CD4-positive, alpha-beta T cell treated with Interleukin-21 for 1 hour (primary cell): ENCODE measurements around the gene FAM50B.

ENCODE experiments used
- DNase-seq: peaks from one replicate; pipeline ENCODE4 v3.0.0-alpha.2; 2020

Gene FAM50B

DNA sequence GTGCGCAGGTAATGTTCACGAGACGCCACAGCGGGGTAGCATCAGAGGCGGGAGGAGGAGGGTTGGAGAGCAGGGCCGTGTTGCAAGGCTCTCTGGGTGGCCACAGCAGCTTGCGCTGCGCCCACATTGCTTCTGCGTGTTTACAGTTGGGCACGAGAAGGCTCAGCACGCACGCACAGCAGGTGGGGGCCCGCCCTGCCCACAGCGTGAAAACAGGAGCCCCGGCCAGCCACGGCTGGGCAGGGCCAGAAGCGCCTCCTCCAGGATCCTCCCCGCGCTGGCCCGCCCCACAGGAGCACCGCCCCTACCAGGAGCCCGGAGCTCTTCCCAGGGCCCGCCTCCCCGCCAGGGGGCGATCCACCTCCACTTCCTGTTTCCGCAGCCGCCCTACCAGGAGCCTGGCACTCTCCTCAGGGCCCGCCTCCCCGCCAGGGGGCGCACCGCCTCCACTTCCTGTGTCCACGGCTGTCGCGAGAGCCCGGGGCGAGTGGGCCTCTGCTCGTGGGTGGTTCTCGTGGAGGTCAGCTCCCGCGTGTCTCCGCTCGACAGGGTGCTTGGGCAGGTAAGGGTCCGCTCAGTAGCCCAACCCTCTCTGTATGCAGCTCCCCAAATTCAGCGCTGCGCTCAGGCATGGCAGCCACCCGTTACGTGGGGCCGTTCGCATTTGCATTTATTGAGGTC, at the start of gene FAM50B:
FAM50B (plus strand) TSS at position 449 of the 681 bp plus-strand sequence. CDS start 439 bp downstream, outside the sequence.
- peak; percentile 93 for DNase-seq

- DNase-seq: no peak
These were observed 49.5 kb upstream of the FAM50B start for GRCh38 chr6:3799719-3800118.

DNA sequence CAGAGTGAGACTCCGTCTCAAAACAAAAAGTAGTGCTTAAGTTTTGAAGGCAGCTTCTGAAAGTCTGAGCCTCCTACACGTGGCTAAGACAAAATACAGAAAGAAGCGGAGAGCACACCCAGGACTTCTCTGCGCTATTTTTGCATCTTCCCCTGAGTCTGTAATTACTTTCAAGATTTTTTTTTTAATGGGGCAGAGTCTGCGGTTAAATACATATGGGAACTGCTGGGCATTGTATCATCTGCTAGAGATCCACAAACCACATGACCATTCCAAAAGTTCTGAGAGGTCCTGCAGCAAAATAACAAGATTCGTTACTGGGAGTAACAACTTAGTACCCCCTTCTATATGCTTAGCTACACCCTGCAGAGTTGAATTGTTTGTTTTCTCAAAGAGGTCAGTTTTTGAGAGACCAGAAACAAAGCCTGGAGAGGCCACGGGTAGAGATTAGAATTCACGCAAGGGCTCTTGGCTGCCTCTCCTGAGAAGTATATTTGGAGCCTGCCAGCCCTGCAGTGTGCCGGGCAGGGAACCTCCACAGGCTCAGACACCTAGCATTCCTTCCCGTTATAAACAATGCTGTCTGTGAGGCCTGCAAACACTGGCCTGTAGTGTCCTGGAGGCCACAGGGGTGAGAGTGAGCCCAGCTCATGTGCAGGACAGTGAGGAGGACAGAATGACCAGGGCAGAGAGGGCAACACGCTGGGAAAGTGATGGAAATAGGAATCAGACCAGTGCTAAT, 48.2 kb upstream of the FAM50B start:
- no peak for DNase-seq

GRCh38 chr6:3801960-3802359, 47.2 kb upstream of the FAM50B start:
- DNase-seq: no peak

GRCh38 chr6:3803627-3804468, 45.3 kb upstream of the FAM50B start:
- no peak for DNase-seq

DNA sequence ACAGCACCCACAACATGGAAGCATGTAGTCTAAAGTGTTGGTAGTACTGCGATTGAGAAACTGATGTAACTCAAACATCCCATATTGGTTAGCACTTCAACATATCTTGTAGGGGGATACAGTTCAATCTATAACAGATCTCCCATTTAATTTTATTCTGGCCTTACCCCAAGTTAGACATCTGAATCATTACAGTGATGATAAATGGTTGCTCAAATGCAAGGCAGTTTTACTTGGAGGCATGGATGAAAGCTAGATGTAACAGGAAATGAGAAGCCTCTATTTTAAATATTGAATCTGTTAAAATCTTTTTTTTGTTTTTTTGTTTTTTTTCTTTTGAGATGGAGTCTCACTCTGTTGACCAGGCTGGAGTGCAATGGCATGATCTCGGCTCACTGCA, 44.2 kb upstream of the FAM50B start:
- no peak for DNase-seq

DNA sequence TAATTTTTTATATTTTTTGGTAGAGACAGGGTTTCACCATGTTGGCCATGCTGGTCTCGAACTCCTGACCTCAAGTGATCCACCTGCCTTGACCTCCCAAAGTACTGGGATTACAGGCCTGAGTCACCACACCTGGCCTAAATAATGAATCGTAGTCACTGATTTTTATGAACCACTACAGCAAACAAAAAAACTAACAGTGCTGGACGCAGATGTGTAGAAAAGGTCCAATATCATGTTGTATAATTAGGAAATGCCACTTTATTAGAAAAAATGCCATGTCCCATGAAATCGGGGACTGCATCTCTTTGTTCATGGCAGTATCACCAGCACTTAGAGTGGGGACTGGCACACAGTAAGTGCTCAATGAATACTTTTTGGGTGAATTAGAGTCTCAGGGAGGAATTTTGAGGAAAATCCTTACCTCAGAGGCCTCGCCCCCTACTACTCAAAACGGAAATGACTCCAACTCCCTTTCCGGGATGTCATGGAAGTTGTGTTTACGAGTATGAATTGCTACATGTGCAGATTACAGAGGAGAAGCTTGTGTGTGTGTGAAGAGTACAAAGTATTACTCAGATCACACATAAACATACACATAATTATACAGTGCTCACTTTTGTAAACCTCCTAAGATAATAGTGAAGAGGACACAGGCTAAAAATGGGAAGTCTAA, 43.6 kb upstream of the FAM50B start:
- no peak for DNase-seq

DNA sequence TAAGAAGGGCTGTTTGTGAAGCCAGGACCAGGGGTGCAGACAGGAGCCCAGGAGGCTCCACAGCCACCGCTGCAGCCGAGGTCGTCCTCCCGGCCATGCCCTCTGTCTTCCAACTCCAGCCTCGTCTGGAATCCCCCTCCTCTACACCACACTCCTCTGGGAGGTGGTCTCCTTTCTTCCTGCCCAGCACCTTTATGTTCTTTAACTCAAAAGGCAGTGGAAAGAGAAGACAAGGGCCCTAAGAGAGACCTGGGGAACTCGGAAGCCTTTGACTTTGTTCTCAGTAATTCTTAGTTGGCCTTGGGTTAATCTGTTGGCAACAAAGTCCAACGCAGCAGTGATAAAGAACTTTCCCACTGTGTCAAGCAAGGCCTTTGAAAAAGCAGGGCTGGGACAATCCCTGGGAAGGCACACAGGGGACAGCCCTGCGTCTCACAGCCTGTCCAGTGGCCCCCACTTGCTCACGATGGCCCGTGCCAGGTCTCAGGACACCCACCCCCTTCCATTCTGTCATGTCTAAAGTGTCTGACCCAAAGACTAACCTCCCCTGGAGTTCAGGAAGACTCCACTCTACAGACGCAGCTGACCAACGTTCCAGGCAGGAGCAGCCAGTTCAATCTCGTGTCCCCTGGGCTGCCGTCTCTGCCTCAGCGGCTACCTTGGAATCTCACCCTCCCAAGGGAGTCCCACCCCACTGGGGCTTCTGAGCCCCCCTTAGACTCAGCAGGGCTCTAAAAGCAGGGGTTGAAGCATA, 42.8 kb upstream of the FAM50B start:
- no peak for DNase-seq

GRCh38 chr6:3808199-3808598, 41.0 kb upstream of the FAM50B start:
- no peak for DNase-seq

DNA sequence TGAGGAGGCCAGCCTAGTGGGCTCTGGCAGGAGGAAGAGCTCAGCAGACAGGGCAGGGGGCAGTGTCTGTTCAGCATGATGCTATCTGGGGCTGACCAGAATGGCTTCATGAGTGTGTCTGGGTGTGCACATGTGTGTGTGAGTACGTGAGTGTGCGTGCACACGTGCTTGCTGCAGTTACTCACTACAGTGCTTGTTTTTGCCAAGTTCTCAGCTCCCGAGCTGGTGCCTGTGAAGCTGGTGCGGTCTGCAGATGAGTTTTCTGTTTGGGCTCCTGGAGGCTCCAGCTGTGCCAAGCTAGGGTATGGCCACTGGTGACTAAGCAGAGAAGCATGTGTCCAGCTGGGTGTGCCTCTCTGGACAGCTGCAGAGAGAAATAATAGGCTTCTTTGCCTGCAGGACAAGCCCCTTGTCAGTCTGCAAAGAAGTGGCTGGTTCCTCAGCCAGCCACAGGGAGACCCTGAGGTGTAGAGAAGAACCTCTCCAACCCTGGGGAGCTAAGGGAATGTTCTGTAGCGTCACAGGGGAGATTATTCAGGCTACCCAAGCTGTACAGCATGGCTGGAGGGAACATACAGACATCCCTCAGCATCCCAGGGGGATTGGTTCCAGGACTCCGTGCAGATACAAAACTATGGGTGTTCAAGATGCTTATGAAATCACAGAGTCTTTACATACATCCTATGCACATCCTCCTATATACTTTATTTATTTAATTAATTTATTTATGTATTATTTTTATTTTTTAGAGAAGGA, 40.2 kb upstream of the FAM50B start:
- DNase-seq: no peak

GRCh38 chr6:3809515-3809891, 39.7 kb upstream of the FAM50B start:
- DNase-seq: no peak

- no peak for DNase-seq
These were observed 39.2 kb upstream of the FAM50B start for GRCh38 chr6:3809982-3810381.

GRCh38 chr6:3811191-3811590, 38.0 kb upstream of the FAM50B start:
- DNase-seq: no peak

DNA sequence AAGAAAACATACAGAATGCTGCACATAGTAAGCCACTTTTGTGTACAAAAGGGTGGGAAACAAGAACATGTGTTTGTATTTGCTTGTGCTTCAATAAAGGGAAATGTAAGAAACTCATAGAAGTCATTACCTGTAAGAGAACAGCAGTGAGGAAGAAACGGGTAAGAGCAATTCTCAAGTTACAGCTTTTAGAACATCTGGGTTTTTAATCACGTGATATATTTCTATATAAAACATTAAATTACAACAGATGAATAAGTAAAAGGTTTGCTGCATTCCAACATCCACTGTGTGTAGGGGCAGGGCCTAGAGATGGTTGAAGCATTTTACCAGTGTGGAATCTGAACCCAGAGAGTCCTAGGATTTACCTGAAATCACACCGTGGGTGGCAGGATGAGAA, 36.6 kb upstream of the FAM50B start:
- DNase-seq: no peak

DNA sequence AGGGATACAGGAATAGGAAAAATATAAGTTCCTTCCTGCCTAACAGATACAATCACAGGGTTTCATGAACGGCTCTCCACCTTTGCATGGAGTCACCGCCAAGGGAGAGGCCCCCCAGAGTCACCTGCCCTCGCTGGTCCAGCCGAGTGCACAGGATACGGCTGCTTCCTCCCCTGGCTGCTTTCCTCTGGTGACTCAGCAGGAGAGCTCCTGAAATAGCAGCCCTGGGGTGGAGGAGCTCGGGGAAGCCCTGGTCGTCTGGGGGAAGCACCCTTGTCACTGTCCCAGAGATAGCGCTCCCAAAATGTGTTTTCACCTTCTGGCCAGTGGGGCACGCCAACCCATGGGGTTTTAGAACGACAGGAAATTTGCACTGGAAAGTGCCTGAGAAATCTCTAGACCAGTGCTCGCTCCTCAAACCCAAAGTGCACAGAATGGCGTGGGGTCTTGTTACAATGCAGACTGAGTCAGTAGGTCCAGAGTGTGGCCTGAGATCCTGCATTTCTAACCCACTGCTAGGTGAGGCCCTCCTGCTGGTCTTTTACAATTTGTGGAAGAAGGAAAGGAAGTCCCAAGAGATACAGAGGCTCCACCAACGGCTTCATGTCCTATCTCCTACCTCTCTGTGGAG, 35.9 kb upstream of the FAM50B start:
- no peak for DNase-seq

DNA sequence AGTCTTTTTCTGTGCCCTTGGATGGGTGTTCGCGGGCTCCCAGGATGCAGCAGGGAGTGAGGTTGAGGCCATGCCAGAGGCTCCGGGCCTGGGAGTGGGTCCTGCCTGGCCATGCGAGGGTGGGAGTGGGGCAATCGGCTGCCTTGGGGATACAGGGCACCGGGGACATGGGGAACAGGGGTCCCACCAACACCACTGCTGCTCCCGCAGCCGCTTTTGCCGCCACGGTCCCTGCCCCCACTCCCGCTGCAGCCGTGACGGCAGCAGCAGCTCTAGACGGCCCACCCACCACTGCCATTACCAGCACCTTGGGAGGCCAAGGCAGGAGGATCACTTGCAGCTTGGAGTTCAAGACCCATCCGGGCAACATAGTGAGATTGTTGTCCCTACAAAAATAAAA, 35.3 kb upstream of the FAM50B start:
- no peak for DNase-seq

DNA sequence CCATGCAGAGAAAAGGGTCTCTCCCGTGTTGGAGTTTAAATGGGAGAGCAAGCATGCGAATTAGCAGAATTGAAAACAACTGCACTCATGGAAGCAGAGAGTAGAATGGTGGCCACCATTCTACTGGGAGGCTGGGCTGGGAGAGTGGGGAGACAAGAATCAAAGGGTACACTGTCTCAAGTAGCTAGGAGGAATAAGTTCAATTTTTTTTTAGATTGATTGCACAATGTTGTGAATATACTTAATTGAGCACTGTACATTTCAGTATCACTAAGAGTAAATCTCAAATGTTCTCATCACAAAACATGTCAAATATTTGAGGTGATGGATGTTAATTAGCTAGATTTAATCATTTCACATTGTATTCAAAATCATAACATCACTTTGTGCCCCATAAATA, 34.6 kb upstream of the FAM50B start:
- no peak for DNase-seq

DNA sequence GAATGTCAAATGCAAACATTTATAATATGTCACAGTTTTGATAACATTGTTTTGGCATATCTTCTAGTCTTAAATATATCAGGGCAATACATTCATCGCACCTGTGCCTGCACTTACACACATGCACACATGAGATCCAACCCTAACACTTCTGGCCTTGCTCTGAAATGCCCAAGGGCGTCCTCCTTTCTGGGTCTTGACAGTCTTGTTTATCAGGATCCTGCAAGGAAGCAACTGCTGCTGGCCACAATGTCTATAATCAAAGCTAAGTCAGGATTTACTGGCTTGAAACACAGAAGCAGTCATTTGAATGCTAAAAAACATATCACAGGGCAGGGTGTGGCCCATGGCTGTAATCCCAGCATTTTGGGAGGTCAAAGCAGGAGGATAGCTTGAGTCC, 32.9 kb upstream of the FAM50B start:
- DNase-seq: no peak

GRCh38 chr6:3819161-3820110, 29.7 kb upstream of the FAM50B start:
- DNase-seq: no peak

DNA sequence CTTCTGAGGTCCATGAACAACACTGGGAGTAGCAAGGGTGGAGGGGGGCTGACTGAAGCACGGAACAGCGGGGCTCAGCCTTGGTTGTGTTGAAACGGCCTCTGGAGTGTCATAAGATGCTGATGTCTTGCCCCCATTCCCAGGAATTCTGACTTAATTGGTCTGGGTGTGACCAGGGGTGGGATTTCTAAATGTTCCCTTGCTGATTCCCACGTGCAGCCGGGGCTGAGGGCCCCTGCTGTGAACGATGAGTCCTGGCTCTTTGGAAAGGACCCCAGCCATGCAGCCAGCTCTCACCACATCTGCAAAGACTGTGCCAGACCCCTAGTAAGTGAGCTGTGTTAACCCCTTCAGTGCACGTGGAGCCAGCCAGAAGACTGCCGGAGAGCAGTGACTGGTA, 28.6 kb upstream of the FAM50B start:
- no peak for DNase-seq
